Measurements from ENCODE around the gene ZNF23.
A peak's percentile ranks its signal among the peaks of the same experiment; 100 is the strongest.

ZNF23 gene

GRCh38 chr16:71472931-71473330 lies 10.9 kb upstream of the ZNF23 start:
- ATAC-seq = no peak
- TF ChIP-seq ZNF70 (CRISPR knock-in tag; IDR thresholded peaks at IDR 0.05) = no peak
- TF ChIP-seq, protein P1, sequence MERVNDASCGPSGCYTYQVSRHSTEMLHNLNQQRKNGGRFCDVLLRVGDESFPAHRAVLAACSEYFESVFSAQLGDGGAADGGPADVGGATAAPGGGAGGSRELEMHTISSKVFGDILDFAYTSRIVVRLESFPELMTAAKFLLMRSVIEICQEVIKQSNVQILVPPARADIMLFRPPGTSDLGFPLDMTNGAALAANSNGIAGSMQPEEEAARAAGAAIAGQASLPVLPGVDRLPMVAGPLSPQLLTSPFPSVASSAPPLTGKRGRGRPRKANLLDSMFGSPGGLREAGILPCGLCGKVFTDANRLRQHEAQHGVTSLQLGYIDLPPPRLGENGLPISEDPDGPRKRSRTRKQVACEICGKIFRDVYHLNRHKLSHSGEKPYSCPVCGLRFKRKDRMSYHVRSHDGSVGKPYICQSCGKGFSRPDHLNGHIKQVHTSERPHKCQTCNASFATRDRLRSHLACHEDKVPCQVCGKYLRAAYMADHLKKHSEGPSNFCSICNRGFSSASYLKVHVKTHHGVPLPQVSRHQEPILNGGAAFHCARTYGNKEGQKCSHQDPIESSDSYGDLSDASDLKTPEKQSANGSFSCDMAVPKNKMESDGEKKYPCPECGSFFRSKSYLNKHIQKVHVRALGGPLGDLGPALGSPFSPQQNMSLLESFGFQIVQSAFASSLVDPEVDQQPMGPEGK (CRISPR knock-in tag; IDR thresholded peaks at IDR 0.05; ENCODE audit: borderline replicate concordance) = no peak
- no peak for TF ChIP-seq BACH2 (CRISPR knock-in tag; IDR thresholded peaks at IDR 0.05; ENCODE audit: borderline replicate concordance)
- TF ChIP-seq RARB (CRISPR knock-in tag; IDR thresholded peaks at IDR 0.05) = no peak
- TF ChIP-seq ZFP30 (CRISPR knock-in tag; IDR thresholded peaks at IDR 0.05) = no peak
- TF ChIP-seq ZFP3 (CRISPR knock-in tag; IDR thresholded peaks at IDR 0.05) = no peak
- no peak for TF ChIP-seq ZC3H10 (CRISPR knock-in tag; IDR thresholded peaks at IDR 0.05)
- no peak for TF ChIP-seq TSHZ2 (CRISPR knock-in tag; IDR thresholded peaks at IDR 0.05)
- TF ChIP-seq CSRNP3 (CRISPR knock-in tag; IDR thresholded peaks at IDR 0.05) = no peak
- TF ChIP-seq ISL1 (CRISPR knock-in tag; IDR thresholded peaks at IDR 0.05) = no peak

DNA sequence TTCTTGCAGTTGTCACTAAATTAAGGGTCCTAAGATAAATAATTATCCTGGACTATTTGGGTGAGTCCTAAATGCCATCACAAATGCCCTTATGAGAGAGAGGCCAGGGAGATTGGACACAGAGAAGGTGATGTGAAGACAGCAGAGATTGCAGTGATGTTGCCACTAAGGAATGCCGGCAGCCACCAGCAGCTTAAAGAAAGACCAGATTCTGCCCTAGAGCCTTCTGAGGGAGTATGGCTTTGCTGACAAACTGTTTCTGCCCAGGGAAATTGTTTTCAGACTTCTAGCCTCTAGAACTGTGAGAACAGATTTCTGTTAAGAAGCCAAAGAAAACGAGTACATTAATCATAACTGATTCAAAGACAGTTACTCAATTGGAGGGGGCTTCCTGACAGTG lies 10.0 kb upstream of the ZNF23 start:
- ATAC-seq = no peak
- TF ChIP-seq CSDC2 (CRISPR knock-in tag; IDR thresholded peaks at IDR 0.05) (no peak), ZNF565 (CRISPR knock-in tag; conservative IDR thresholded peaks at IDR 0.05; ENCODE audit: low read depth) (no peak), ZC3H10 (CRISPR knock-in tag; IDR thresholded peaks at IDR 0.05) (no peak), ZFP3 (CRISPR knock-in tag; IDR thresholded peaks at IDR 0.05) (no peak), TCF4 (CRISPR knock-in tag; IDR thresholded peaks at IDR 0.05; ENCODE audit: borderline replicate concordance) (no peak), ESRRG (CRISPR knock-in tag; IDR thresholded peaks at IDR 0.05) (no peak), ARNTL (CRISPR knock-in tag; IDR thresholded peaks at IDR 0.05; ENCODE audit: borderline replicate concordance, low read depth) (no peak), TOX (CRISPR knock-in tag; IDR thresholded peaks at IDR 0.05; ENCODE audit: borderline replicate concordance) (no peak), SNAI2 (CRISPR knock-in tag; IDR thresholded peaks at IDR 0.05) (no peak)
- TF ChIP-seq, protein P2, sequence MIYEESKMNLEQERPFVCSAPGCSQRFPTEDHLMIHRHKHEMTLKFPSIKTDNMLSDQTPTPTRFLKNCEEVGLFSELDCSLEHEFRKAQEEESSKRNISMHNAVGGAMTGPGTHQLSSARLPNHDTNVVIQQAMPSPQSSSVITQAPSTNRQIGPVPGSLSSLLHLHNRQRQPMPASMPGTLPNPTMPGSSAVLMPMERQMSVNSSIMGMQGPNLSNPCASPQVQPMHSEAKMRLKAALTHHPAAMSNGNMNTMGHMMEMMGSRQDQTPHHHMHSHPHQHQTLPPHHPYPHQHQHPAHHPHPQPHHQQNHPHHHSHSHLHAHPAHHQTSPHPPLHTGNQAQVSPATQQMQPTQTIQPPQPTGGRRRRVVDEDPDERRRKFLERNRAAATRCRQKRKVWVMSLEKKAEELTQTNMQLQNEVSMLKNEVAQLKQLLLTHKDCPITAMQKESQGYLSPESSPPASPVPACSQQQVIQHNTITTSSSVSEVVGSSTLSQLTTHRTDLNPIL (CRISPR knock-in tag; IDR thresholded peaks at IDR 0.05; ENCODE audit: low read depth) = no peak
- TF ChIP-seq, protein P1 (CRISPR knock-in tag; IDR thresholded peaks at IDR 0.05; ENCODE audit: borderline replicate concordance) = no peak

DNA sequence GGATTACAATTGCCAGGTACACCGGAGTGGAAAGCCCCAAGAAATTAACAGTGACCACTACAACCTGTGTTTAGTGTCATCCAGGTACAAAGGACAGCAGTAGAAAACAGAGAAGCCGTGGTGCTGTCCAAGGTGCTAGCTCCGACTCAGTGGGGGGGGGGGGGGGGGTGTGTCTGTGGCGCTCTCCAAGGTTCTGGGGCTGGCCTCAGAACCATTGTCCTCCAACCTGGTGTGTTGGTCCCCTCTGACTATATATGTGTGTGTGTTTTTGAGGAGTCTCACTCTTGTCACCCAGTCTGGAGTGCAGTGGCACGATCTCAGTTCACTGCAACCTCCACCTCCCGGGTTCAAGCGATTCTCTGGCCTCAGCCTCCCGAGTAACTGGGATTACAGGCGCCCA lies 5.8 kb upstream of the ZNF23 start:
- TF ChIP-seq, protein P1 (CRISPR knock-in tag; IDR thresholded peaks at IDR 0.05; ENCODE audit: borderline replicate concordance) = peak; percentile 54; the same call in 1 of the 2 replicates
- TF ChIP-seq CSDC2 (CRISPR knock-in tag; IDR thresholded peaks at IDR 0.05) (peak; percentile 74; the same call in 1 of the 2 replicates), ESRRG (CRISPR knock-in tag; IDR thresholded peaks at IDR 0.05) (no peak), PPARA (CRISPR knock-in tag; IDR thresholded peaks at IDR 0.05; ENCODE audit: borderline replicate concordance) (no peak)
- TF ChIP-seq, protein P3, sequence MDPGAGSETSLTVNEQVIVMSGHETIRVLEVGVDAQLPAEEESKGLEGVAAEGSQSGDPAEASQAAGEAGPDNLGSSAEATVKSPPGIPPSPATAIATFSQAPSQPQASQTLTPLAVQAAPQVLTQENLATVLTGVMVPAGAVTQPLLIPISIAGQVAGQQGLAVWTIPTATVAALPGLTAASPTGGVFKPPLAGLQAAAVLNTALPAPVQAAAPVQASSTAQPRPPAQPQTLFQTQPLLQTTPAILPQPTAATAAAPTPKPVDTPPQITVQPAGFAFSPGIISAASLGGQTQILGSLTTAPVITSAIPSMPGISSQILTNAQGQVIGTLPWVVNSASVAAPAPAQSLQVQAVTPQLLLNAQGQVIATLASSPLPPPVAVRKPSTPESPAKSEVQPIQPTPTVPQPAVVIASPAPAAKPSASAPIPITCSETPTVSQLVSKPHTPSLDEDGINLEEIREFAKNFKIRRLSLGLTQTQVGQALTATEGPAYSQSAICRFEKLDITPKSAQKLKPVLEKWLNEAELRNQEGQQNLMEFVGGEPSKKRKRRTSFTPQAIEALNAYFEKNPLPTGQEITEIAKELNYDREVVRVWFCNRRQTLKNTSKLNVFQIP (CRISPR knock-in tag; IDR thresholded peaks at IDR 0.05; ENCODE audit: borderline replicate concordance, low read depth) = no peak
- ATAC-seq = no peak

All from SK-N-SH treated with all-trans-retinoic acid at 6 μM for 48 hours (cell line).